Kasumi-1 (cell line): ENCODE results near the gene SYCE3.

ENCODE experiments used
- DNase-seq, 2 experiments: peaks; one replicate each; lab custom pipeline; 2025; lab: John Stamatoyannopoulos, UW

SYCE3 gene

DNA sequence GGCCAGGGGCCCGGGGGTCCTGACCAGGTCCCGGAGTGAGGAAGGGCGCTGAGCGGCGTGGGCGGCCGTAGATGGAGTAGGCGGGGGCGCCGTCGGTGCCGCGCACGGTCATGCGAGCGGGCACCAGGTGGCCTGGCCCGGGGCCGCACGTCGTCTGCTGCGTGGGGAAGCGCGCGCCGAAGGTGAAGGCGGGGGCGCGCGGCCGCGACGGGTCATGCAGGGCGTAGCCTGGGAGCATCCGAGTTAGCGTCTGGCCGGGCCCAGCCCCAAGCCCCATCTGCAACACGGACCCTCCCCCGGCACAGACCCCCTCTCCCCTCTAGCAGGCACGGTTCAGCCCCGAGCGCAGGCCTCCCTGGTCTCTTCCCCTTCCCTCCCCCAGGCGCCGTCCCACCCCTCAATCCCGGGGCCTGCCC is 31.2 kb downstream of the SYCE3 start:
- peak; percentile 27 to 30 for DNase-seq

DNA sequence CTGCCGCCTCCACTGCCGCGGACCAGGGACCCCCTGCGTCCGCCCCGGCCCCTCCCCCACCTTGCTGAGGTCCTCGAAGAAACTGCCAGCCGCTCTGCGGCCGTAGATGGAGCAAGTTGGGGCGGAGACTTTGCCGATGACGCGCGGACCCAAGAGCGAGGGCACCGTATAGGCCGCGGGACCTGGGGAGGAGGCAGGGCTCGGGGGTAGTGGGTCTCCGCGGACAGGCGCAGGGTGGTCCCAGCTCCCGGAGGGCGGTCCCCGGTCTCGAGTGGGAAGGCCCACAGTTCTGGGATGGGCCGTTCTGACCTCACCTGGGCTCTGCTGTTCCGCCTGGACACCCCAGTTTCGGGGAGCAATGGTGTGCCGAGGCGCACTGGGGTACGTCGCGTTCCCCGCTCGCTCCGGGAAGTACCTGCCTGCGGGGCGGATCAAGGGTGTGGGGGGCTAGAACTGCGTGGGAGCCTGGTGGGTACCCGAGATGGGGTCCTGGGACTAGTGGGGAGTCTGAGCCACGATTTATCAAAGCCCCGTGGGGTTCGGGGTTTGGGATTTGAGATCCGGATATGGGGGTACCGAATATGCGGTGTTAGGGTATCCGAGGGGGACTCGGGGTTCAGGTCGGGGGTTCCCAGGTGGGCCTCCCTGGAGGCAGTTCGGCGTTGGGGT is 31.7 kb downstream of the SYCE3 start:
- peak; percentile 73 to 75 for DNase-seq

DNA sequence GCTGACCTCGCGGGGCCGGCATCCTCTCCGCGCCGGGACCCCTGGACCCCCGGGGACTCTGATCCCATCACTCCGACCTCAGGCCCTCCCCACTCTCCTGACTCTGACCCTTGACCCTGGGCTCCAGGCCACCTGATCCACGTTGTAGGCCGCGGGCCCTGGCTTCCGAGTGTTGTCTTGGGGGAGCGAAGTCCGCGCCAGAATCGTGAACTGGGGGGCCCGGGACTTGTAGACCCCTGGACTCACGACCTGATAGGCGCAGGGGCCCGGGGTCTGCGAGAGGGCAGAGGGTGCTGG is 32.2 kb downstream of the SYCE3 start:
- no peak for DNase-seq

DNA sequence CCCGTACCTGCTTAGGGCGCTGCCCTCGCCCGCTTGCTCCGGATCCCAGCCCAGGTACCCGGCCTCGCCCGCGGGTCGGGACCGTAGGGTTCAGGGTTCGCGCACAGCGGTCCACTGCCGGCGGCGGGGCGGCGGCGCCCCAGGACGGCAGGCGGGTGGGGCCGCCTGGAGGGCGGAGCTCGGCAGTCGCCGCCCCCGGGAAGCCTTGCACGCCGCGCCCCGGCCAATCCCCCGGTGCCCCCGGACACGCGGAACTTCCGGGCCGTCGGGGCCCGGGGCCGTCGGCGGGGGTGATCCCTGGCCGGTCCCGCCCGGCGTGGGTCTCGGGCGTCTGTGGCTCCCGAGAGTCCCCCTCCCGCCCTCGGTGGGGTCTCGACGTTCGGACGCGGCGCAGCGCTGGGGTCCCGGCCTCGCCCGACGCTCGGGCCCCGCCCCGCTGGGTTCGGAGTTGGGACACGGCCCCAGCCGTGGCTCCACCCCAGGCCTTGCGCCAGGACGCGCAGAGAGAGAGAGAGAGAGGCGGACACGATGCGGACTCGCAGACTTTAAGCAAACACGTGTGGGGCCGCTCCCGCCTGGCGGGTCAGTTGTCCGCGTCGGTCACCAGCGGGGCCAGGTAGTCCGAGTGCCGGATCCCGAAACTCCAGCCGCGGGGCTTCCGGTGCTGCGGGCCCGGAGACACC is 32.7 kb downstream of the SYCE3 start, which contains the start of gene TYMP:
Gene TYMP (minus strand): TSS at position 116 of the 683 bp plus-strand sequence. CDS start 303 bp downstream, outside the sequence.
- peak; percentile 38 to 56 for DNase-seq

DNA sequence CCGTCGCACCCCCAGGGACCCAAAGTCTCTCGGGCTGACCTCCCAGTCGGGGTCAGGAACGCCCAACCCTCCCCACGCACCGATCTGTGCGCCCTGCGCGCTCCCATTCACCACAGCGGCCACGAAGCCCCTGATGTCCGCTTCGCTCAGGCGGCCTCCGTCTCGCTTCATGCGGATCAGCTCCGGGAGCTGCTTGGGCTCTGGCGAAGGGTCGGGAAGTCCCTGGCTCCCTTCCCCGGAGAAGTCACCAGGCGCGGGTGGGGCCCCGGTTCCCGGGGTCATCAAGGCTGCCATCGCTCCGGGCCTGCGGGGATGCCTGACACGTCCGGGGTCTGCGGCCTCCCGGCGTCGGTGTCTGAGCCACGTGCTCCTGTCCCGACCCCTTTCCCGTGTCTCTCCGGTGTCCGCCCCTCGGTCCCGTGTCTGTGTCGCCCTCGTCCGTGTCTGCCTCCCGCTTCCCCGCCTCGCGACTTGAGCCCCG is 33.3 kb downstream of the SYCE3 start:
- no peak for DNase-seq

DNA sequence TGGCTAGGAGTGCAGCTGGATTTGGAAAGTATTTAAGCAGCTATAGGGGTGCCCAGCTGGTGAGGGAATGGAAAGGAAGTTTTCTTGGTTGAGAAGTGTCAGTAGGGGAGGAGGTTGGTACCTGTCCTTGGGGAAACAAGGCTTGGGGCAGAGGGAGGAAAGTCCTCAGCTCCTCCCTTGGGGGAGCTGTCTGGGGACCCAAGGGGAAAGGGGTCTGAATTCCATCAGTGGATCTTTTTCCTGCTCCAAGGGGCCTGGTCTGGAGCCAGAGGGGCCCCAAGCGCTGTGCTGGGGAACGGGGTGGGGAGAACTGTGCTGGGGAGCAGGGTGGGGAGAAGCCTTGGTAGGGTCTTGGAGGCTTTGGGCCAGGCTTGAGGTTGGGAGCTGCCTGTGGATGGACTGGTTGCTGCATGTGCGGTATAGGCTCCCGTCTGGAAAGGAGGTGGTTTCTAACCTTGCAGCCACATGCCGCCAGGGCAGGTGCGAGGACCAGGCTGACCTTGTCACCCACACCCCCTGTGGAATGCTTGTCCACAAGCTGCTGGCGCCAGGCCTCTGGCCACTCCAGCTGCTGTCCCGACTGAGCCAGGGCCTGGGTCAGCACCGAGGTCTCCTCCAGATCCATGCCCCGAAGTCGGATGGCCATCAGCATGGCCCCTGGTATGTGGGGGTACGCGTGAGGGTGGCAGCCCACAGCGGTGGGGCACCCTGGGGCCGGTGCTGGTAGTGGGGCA is 33.9 kb downstream of the SYCE3 start:
- peak in 1 of 2 experiments; percentile 2 for DNase-seq

DNA sequence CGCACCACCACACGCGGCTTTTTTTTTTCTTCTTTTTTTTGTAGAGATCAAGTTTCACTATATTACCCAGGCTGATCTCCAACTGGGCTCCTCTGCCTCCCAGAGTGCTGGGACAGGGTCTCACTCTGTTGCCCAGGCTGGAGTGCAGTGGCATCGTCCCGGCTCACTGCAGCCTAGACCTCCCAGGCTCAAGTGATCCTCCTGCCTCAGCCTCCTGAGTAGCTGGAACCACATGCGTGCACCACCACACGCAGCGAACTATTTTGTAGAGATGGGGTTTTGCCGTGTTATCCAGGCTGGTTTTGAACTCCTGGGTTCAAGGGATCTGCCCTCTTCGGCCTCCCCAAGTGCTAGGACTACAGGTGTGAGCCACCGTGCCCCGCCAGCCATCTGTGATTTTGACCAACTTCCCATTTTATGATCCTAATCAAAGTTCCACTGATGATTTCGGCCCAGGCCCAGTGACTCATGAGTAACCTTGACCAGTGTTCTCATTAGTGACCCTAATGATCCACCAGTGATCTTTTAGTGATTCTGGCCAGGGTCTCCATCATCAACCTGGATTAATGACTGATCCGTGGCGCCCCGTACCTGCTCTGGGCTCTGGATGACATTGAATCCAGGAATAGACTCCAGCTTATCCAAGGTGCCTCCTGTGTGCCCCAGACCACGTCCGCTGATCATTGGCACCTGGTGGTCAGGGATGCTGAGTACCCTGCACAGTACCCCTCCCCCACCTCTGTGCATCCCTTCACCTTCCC is 34.6 kb downstream of the SYCE3 start:
- DNase-seq, result no peak

DNA sequence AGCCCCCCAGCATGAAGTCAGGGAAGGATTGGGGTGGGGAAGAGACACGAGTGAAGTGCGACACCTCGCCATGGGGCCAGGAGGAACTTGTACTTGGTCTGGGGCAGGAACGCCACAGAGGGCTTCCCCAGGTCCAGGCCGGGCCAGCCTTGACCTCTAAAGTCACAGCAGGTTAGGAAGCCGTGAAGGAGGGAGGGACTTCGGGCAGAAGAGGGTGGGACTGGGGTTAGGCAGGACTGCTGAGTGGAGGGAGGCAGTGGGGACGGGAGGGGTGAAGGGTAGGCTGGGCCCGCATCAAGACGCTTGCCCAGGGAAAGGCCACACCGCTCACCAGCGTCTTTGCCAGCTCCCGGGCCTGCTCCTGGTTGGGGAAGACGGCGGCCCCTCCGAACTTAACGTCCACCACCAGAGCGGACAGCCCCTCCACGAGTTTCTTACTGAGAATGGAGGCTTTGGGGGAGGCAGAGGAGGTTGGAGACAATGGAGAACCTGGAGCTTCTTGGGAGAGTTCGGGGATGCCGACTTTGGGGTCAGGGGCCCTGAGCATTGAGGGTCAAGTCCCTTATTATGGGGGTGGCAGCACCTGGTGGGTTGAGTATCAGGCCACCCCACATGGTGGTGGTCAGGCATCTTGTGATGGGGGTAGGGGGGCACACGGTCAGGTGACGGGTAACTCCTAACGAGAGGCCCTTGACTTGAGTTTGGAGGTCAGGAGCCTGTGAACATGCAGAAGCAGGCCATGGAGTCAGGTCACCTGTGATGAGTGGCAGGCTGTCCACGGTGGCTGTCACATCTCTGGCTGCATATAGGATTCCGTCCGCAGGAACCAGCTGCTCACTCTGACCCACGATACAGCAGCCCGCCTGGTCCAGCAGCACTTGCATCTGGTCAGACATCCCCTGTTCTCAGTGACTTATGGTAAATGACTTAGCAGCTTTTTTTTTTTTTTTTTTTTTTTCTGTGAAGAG is 35.6 kb downstream of the SYCE3 start:
- DNase-seq, result peak; percentile 75 to 84

DNA sequence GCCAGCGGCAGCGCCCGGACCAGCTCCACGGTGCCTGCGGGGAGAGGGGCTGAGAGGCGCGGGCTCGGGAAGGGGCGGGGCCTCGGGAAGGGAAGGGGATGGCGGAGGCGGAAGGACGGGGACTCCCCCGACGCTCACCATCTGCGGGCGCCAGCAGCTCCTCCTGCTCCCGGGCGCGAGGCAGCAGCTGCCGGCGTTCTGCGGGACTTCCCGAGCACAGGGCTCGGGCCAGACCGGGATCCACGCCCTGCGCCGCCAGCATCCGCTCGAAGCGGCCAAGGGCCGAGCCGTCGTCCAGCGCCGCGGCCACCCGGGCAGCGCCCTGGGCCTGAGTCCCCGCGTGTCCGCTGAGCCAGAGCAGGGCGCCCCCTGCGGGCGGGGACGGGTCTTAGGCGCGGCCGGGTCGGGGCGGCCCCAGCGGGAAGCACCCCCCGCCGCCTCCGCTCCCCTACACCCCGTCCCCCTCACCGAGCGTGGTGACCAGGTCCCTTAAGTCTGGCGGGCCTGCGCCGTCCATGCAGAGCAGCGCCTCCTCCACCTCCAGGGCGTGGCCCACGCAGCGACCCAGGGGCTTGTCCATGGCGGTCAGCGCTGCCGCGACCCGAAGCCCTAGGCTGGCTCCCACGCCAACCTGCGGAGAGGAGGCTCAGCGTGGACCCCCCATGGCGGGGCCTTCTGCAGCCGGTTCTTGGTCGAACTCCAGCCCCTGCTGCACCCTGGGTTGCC is 36.4 kb downstream of the SYCE3 start:
- DNase-seq, result peak; percentile 61 to 66

DNA sequence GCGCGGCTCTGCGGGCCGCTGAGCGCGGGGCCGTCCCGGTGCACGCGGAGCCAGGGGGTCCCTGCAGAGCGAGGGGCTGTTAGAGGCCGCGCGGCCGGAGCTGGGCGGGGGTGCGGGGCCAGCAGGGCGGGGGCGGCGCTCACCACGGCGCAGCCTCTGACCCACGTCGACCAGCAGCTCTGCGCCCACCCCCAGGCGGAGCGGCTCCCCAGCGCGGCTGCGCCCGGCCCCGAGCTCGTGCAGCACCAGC is 36.9 kb downstream of the SYCE3 start:
- no peak for DNase-seq

DNA sequence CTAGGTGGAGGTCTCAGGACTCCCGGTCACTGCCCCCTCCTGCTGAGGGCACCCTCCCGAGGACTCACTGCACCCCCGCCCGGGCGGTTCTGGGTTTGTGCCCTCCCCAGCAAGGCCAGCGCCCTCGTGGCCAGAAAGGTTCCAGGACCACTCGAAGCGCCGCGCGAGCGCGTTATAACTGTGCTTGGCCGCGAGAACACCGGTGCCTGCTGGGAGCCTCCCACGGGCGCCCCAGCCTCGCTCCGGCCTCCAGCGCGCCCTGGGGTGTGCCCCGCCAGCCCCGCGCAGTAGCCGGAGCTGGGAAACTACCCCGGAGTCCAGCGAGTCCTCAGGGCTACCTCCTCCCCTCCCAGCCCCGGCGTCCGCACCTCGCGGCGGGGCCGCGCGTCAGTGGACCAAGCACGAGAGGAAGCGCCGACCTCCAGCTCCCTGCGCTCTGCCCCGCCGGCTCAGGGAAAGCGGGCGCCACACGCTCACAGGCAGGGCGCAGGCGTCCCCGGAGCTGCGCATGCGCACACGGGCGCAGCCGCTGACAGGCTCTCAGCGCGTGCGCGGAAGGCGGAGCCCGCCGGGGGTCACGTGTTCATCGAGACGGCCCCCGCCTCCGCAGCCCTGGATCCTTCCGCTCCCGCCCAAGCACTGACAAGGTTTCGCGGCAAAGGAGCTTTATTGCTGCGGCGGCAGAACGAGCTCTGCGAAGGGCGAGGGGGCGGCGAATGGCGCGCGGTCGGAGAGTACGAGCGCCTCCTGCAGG is 37.4 kb downstream of the SYCE3 start, which contains the start of gene SCO2:
Gene SCO2 (minus strand): TSS at position 495 of the 754 bp plus-strand sequence. CDS start 1,187 bp downstream, outside the sequence.
- peak; percentile 90 to 91 for DNase-seq

DNA sequence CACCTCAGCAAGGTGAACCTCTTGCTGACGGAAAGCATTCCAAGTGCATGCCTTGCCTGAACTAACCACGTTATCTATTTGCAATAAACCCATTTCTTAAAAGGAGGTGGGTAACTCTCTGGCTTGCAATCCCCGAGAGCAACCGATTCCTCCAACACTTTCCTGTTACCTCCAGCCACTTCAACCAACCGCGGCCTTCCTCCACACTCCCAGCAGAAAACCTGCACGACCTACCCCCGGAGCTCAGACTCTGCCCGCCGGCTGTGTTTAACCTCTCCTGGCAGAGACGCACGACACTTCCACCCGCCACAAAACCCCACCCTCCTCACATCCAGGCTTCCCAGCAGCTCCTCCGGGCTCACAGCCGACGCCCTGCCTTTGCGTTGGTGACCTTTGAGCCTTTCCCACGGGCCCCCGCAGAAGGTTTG is 38.0 kb downstream of the SYCE3 start:
- peak; percentile 25 to 33 for DNase-seq

DNA sequence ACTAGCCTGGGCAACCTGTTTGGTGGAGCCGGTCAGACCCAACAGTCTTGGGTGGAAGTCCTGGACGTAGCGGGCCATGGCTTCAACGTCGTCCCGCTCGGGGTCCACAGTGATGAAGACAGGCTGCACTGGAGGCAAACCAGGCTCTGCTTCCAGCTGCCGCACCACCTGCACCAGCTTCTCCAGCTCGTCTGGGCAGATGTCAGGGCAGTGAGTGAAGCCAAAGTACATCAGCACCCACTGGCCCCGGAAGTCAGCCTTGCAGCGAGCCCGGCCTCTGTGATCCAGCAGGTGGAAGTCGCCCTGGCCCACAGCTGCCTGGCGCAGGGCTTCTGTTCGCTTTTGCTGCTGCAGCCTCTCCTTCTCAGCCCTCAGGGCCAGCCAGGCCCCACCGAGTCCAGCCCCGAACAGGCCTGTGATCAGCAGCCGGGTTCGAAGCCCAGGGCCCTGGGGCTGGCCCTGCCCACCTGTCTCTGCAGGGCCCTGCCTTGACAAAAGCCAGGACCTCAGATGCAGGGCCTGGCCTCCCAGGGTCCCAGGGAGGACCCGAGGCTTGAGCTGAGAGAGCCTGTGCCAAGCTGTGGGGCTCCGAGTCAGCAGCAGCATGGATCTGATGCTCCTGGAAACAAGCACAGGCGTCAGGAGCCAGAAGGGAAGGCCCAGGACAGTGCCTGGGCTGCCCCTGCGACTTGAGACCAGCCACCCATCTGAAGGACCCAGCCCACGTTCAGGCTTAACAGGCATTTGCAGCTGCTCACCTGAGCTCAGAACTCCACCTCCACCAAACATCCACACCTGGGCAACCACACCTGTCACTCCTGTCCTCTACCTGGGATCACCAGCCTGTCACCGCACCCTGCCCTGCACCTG is 38.7 kb downstream of the SYCE3 start:
- DNase-seq, result no peak

DNA sequence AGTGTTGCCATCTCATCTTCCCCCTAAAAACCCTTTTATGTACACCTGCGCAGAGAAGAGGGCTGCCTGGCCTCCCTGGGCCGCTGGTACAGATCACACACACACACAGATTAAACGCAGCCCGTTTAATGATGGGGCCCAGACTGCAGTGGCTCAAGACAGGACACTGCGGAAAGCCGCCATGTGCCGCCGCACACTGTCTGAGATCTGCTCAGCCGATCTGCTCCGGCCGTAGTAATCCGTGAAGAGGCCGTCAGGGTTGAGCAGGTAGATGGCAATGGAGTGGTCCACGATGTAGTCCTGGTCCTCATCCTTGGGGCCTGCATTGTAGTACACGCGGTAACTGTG is 39.3 kb downstream of the SYCE3 start:
- DNase-seq, result no peak

DNA sequence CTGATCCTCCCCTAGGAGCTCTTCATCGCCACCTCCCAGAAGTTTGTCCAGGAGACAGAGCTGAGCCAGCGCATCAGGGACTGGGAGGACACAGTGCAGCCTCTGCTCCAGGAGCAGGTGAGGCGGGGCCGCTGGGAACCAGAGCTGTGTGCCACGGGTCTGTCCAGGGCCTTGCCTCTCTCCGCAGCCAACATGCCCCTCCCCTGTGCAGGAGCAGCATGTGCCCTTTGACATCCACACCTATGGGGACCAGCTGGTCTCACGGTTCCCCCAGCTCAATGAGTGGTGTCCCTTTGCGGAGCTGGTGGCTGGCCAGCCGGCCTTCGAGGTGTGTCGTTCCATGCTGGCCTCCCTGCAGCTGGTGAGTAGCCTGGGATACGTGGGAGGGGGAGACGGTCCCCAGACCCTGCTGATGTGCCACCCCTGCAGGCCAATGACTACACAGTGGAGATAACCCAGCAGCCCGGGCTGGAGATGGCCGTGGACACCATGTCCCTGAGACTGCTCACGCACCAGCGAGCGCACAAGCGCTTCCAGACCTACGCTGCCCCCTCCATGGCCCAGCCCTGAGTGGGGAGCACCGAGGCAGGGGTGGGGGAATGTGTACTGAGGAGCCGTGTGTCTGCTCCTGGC is 39.8 kb downstream of the SYCE3 start:
- DNase-seq, result no peak

DNA sequence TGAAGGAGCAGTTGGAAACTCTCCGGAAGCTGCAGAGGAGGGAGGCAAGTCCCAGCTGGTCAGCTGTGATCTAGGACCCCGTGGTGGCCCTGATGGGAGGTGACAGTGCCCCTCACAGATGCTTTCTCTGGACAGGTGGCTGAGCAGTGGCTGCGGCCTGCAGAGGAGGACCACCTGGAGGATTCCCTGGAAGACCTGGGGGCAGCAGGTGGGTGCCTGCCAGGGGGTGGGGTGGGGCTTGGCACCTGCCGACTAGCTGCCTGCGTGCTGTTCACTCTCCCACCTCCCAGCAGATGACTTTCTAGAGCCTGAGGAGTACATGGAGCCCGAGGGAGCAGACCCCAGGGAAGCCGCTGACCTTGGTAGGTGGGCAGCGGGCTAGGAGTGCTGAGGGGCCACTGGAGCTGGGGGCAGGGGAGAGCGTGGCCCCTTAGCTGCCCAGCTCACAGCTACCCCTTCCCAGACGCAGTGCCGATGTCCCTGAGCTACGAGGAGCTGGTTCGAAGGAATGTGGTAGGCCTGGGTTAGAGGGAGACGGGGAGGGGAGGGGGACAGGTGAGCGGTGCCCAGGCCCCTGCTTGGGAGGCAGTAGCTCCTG is 40.4 kb downstream of the SYCE3 start:
- no peak for DNase-seq

DNA sequence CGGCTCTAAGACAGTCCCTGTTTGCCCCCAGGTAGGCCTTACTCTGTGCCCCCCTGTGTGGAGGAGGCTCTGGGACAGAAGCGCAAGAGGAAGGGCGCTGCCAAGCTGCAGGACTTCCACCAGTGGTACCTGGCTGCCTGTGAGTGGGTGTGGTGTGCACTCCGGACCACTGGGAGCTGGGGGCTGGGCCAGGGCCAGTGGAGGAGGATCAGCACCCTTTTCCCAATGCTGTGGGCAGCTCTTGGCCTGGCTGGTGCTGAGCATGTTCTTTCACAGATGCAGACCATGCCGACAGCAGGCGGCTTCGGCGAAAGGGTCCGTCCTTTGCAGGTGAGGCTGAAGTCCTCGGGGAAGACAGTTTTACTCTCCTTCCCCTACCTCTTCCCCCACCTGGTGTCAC is 41.0 kb downstream of the SYCE3 start:
- no peak for DNase-seq
